ENCODE results near the gene RAB8B.

The RAB8B gene

GRCh38 chr15:63260791-63261190 lies 71.4 kb downstream of the RAB8B start:
- in situ Hi-C loops (cut with MboI; ENCODE audit: low sequenced_read_pairs): no loop called here

GRCh38 chr15:63261311-63261710 lies 71.9 kb downstream of the RAB8B start:
- in situ Hi-C loops (cut with MboI; ENCODE audit: low sequenced_read_pairs): no loop called here

- in situ Hi-C loops (cut with MboI; ENCODE audit: low sequenced_read_pairs): no loop called here
These were observed 74.1 kb downstream of the RAB8B start for GRCh38 chr15:63263519-63263918.

- in situ Hi-C loops (cut with MboI; ENCODE audit: low sequenced_read_pairs): no loop called here
These were observed 75.4 kb downstream of the RAB8B start for GRCh38 chr15:63264688-63265293.

GRCh38 chr15:63274427-63274826 lies 85.0 kb downstream of the RAB8B start:
- in situ Hi-C loops (cut with MboI; ENCODE audit: low sequenced_read_pairs): no loop called here

GRCh38 chr15:63276342-63277037 lies 87.1 kb downstream of the RAB8B start:
- in situ Hi-C loops (cut with MboI; ENCODE audit: low sequenced_read_pairs): no loop called here

- in situ Hi-C loops (cut with MboI; ENCODE audit: low sequenced_read_pairs): no loop called here
These were observed 87.9 kb downstream of the RAB8B start, which contains the start of gene APH1B for GRCh38 chr15:63277038-63277892. APH1B (plus strand) TSS chr15:63277605; CDS start chr15:63277624, 19 bp downstream.

GRCh38 chr15:63277893-63278456 lies 88.6 kb downstream of the RAB8B start:
- in situ Hi-C loops (cut with MboI; ENCODE audit: low sequenced_read_pairs): no loop called here

- in situ Hi-C loops (cut with MboI; ENCODE audit: low sequenced_read_pairs): no loop called here
These were observed 93.7 kb downstream of the RAB8B start for GRCh38 chr15:63283126-63283525.

GRCh38 chr15:63284335-63284734 lies 94.9 kb downstream of the RAB8B start:
- in situ Hi-C loops (cut with MboI; ENCODE audit: low sequenced_read_pairs): no loop called here

- in situ Hi-C loops (cut with MboI; ENCODE audit: low sequenced_read_pairs): no loop called here
These were observed 97.7 kb downstream of the RAB8B start for GRCh38 chr15:63287109-63287508.

GRCh38 chr15:63288342-63288741 lies 98.9 kb downstream of the RAB8B start:
- in situ Hi-C loops (cut with MboI; ENCODE audit: low sequenced_read_pairs): no loop called here

GRCh38 chr15:63288778-63289378 lies 99.5 kb downstream of the RAB8B start:
- in situ Hi-C loops (cut with MboI; ENCODE audit: low sequenced_read_pairs): no loop called here

- in situ Hi-C loops (cut with MboI; ENCODE audit: low sequenced_read_pairs): no loop called here
These were observed 102.1 kb downstream of the RAB8B start for GRCh38 chr15:63291507-63291906.

- in situ Hi-C loops (cut with MboI; ENCODE audit: low sequenced_read_pairs): no loop called here
These were observed 102.8 kb downstream of the RAB8B start for GRCh38 chr15:63292241-63292640.

GRCh38 chr15:63292771-63293170 lies 103.4 kb downstream of the RAB8B start:
- in situ Hi-C loops (cut with MboI; ENCODE audit: low sequenced_read_pairs): no loop called here

- in situ Hi-C loops (cut with MboI; ENCODE audit: low sequenced_read_pairs): no loop called here
These were observed 105.0 kb downstream of the RAB8B start for GRCh38 chr15:63294359-63294758.

- in situ Hi-C loops (cut with MboI; ENCODE audit: low sequenced_read_pairs): no loop called here
These were observed 105.9 kb downstream of the RAB8B start for GRCh38 chr15:63295341-63295740.

- in situ Hi-C loops (cut with MboI; ENCODE audit: low sequenced_read_pairs): no loop called here
These were observed 106.8 kb downstream of the RAB8B start for GRCh38 chr15:63296195-63296594.

- in situ Hi-C loops (cut with MboI; ENCODE audit: low sequenced_read_pairs): no loop called here
These were observed 110.7 kb downstream of the RAB8B start for GRCh38 chr15:63299943-63300575.
